ENCODE data around the gene ITGAL. TPM values are rescaled to one million over a fixed set of nuclear protein-coding genes. Genes with fewer than 3 reads are reported as not detected.

The ITGAL gene
- total RNA-seq, 1 experiment from 2014 or later, result not detected

- no peaks in the 10 kb centered on the region for H3K9me3 Mint-ChIP-seq
- Histone ChIP-seq H3K4me1 (ENCODE audit: insufficient read depth, low read length) (no peaks in the 10 kb centered on the region; the same call in 1 of the 2 replicates), H3K4me2 (ENCODE audit: insufficient read depth, insufficient read length, low read length) (no peak overlapping the region), H4K8ac (replicated peaks; ENCODE audit: insufficient read length, low read depth, low read length) (no peak overlapping the region), H3K27me3 (ENCODE audit: insufficient read depth, low read length) (no peaks in the 10 kb centered on the region), H3T11ph (ENCODE audit: low read length) (no peak overlapping the region), H2AK5ac (ENCODE audit: insufficient read length, low read length) (no peak overlapping the region), H2BK120ac (ENCODE audit: low read depth, low read length, poor library complexity, severe bottlenecking) (no peak overlapping the region), H3K23ac (ENCODE audit: insufficient read length, low read depth, low read length) (no peak overlapping the region), H3K18ac (ENCODE audit: insufficient read length, low read depth, low read length) (no peak overlapping the region), H3K9me3 (ENCODE audit: control insufficient read depth, low read depth, low read length) (no peaks in the 10 kb centered on the region), H3K23me2 (ENCODE audit: insufficient read length, low read depth, low read length, poor library complexity, severe bottlenecking) (peaks cover 16% of the 10 kb centered on the region), H3K79me1 (ENCODE audit: insufficient read depth, low read depth, low read length, poor library complexity, severe bottlenecking) (no peaks in the 10 kb centered on the region), H4K5ac (ENCODE audit: insufficient read length, low read depth, low read length) (no peak overlapping the region), H3K56ac (ENCODE audit: insufficient read length, low read depth, low read length) (no peak overlapping the region), H4K91ac (ENCODE audit: insufficient read length, low read depth, low read length) (no peak overlapping the region), H3K4ac (ENCODE audit: low read depth, low read length) (no peak overlapping the region), H2AFZ (ENCODE audit: low read length) (no peak overlapping the region), H4K20me1 (ENCODE audit: control insufficient read depth, insufficient read depth, insufficient read length) (no peaks in the 10 kb centered on the region), H3K9ac (ENCODE audit: extremely low read depth, insufficient read length, low read length) (no peak overlapping the region), H3K14ac (ENCODE audit: insufficient read depth, low read length) (no peak overlapping the region), H3K27ac (ENCODE audit: insufficient read length, low read depth, low read length) (no peak overlapping the region), H3K79me2 (ENCODE audit: insufficient read depth, low read length) (no peaks in the 10 kb centered on the region), H2BK5ac (ENCODE audit: insufficient read length, low read length) (no peak overlapping the region), H2BK12ac (ENCODE audit: insufficient read length, low read depth, low read length) (no peak overlapping the region), H2BK20ac (ENCODE audit: low read depth, low read length, poor library complexity, severe bottlenecking) (no peak overlapping the region), H2BK15ac (ENCODE audit: low read depth, low read length) (no peak overlapping the region)
- peaks cover 12% of the 10 kb centered on the region for H3K27me3 Mint-ChIP-seq (ENCODE audit: low read depth)
- WGBS (ENCODE audit: extremely low coverage, insufficient read length, low lambda C conversion rate), result no CpG with 5 or more reads among the region's 6 CpGs
- H3K36me3 Mint-ChIP-seq (ENCODE audit: insufficient read depth in 1 of 3, low read depth in 3 of 3), result no peaks in the 10 kb centered on the region
- no peak overlapping the region for H3K27ac Mint-ChIP-seq
- H3K4me3 Mint-ChIP-seq, result no peak overlapping the region
- no peak for TF ChIP-seq CTCF (conservative IDR thresholded peaks at IDR 0.05)
- no peak for DNase-seq
- H3K4me1 Mint-ChIP-seq, result peaks cover 13 to 22% of the 10 kb centered on the region in 2 experiments
Measured at GRCh38 chr16:30567991-30568638, 95.6 kb downstream of the ITGAL start.

Data from H9 (cell line).